Measurements from ENCODE around the gene BGLAP.
A peak's percentile ranks its signal among the peaks of the same experiment; 100 is the strongest.

Gene BGLAP

GRCh38 chr1:156258859-156259258, 16.9 kb downstream of the BGLAP start:
- no peak for DNase-seq (ENCODE audit: low spot score)

GRCh38 chr1:156259805-156260204, 17.8 kb downstream of the BGLAP start:
- no peak for DNase-seq (ENCODE audit: low spot score)

- DNase-seq (ENCODE audit: low spot score), result peak; percentile 99
Measured at GRCh38 chr1:156260896-156261295, 18.9 kb downstream of the BGLAP start.

DNA sequence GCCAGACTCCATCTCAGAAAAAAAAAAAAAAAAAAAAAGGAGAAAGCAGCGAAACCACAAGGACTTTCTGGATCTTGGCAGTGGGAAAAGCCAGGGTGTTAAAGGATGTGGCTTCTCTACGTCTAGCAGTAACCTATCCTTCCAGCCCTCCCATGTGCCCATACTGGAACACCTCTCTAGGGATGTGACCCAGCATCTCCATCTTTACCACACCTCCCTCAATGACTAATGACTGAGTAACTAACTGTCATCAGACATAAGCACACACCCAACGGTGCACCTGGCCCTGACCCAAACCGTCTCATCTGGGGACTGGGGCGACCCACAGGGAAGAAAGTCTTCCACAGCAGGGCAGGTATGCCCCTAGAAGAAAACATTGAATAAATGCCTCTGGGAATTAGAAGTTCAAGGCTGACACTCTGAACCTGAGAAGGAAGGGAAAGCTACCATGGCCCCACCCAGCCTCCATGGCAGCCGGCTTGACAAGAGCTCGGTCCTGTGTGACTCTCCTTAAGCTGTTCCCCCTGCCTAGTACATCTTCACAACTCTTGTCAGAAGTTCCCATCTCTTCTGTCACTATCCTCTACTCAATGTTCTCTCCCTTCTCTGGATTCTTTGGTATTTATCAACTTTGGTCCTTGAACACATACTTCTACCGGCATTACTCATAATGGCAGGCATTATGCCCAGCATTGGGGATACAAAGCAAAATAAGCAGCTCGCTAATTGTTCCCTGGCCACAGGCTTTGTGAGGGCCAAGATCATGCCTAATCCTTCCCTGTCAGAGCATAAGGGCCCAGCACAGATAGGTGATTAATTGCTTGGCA, 20.7 kb downstream of the BGLAP start:
- no peak for DNase-seq (ENCODE audit: low spot score)

DNA sequence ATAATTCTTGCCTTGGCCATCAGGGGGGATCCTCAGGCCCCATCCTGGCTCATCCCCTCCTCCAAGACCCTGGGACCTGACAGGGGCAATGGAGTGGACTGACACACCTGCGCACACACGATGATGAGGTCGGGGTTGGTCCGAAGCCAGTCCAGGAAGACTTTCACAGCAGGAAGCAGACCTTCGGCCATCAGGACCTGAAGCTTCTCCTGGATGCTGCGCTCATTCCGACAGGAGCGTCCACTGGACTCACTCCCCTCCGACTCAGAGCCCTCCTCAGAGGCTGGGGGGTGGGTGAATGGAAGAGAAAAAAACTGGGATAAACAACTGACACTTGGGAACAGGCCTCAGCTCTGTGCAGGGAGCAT, 21.3 kb downstream of the BGLAP start:
- DNase-seq (ENCODE audit: low spot score), result no peak

DNA sequence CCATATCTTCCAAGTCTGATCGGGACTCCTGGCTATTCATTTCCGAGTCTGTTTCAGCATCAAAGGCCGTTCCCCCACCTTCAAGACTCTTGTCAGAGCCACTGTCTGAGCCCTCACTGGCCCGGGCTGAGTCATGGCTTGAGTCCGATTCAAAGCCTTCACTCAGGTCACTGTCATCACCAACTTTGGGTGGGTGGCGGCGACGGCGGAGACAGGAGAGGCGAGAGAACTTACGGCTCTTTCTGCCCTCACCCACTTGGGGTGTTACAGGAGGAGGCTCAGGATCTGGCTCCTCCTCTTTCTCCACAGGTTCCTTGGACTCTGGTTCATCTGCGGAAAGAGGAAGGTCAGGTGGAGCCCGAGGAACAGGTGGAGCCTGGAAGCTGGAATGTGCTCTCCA, 24.1 kb downstream of the BGLAP start:
- no peak for DNase-seq (ENCODE audit: low spot score)

GRCh38 chr1:156268336-156268735, 26.4 kb downstream of the BGLAP start:
- DNase-seq (ENCODE audit: low spot score), result no peak

- no peak for DNase-seq (ENCODE audit: low spot score)
Measured at GRCh38 chr1:156270314-156270713, 28.3 kb downstream of the BGLAP start.

GRCh38 chr1:156276532-156276931, 34.5 kb downstream of the BGLAP start:
- DNase-seq (ENCODE audit: low spot score), result no peak

GRCh38 chr1:156276966-156277381, 35.0 kb downstream of the BGLAP start:
- no peak for DNase-seq (ENCODE audit: low spot score)

DNA sequence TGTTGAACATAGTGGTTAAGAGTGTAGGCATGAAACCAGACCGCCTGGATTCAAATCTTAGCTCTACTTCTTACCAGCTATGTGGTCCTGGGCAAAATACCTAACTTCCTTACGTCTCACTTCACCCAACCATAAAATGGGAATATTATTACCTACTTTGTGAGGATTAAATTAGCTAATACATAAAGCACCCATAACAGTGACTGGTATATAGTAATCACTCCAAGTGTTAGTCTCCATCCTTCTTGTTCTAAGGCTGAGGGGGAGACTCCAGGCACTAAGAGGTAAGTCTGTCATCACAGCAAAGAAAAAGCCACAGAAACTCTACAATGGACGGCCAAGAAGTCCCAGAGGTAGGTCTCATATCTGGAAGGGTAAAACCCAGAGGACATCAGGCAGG, 37.9 kb downstream of the BGLAP start:
- DNase-seq (ENCODE audit: low spot score), result no peak

GRCh38 chr1:156281281-156281680, 39.3 kb downstream of the BGLAP start:
- DNase-seq (ENCODE audit: low spot score), result no peak

- peak; percentile 68 for DNase-seq (ENCODE audit: low spot score)
Measured at GRCh38 chr1:156281693-156282478, 39.9 kb downstream of the BGLAP start.

GRCh38 chr1:156282479-156283222, 40.7 kb downstream of the BGLAP start, which contains the start of gene SMG5:
Gene SMG5 (minus strand): TSS chr1:156282825. CDS start chr1:156282680, 145 bp downstream.
- DNase-seq (ENCODE audit: low spot score), result peak; percentile 96

DNA sequence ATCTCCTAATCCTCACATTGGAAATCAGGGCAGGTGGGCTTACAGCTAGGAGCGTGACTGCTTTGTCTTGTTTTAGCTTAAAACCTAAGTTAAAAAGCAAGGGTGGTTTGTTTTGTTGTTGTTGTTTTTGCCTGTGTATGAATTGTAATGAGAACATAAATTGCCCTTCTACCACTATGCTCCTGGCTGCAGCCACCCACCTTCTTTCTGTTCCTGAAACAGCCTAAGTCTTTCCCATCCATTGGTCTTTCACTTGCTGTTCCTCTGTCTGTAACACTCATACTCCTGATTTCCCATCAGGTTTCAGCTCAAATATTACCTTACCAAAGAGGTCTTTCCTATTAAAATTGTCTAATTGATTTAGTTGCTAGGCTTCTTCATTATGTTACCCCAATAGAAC, 41.5 kb downstream of the BGLAP start:
- DNase-seq (ENCODE audit: low spot score), result no peak

- no peak for DNase-seq (ENCODE audit: low spot score)
Measured at GRCh38 chr1:156284112-156284511, 42.1 kb downstream of the BGLAP start, which contains the start of gene TMEM79. Gene TMEM79 (plus strand): TSS chr1:156284325. CDS start chr1:156285227, 902 bp downstream.

GRCh38 chr1:156284757-156285156, 42.8 kb downstream of the BGLAP start:
- no peak for DNase-seq (ENCODE audit: low spot score)

DNA sequence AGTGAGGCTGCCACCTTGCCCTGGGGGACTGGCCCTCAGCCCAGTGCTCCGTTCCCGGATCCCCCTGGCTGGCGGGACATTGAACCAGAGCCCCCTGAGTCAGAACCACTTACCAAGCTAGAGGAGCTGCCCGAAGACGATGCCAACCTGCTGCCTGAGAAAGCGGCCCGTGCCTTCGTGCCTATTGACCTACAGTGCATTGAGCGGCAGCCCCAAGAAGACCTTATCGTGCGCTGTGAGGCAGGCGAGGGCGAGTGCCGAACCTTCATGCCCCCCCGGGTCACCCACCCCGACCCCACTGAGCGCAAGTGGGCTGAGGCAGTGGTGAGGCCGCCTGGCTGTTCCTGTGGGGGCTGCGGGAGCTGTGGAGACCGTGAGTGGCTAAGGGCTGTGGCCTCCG, 43.5 kb downstream of the BGLAP start:
- DNase-seq (ENCODE audit: low spot score), result no peak

- DNase-seq (ENCODE audit: low spot score), result no peak
Measured at GRCh38 chr1:156286061-156286460, 44.1 kb downstream of the BGLAP start.

- DNase-seq (ENCODE audit: low spot score), result no peak
Measured at GRCh38 chr1:156289857-156290256, 47.9 kb downstream of the BGLAP start.

GRCh38 chr1:156291226-156292061, 49.5 kb downstream of the BGLAP start:
- DNase-seq (ENCODE audit: low spot score), result peak; percentile 91
